RWPE1 (cell line): ENCODE measurements around the gene MRRF.

Experiments
- CTCF ChIA-PET: fragments of 350-600 bp; sonication (Branson Sonifier 250); formaldehyde crosslinking; extraction: SDS; loops from one replicate; lab custom pipeline; 2021; lab: Yijun Ruan, JAX
- POLR2A ChIA-PET: fragments of 400-600 bp; formaldehyde crosslinking; extraction: SDS; loops from one replicate; lab custom pipeline; 2020; ENCODE audit warnings: antibody characterized with exemption; ENCODE audit not compliant: low non-redundant PET; lab: Yijun Ruan, JAX
- DNase-seq: peaks from one replicate; pipeline ENCODE4 v3.0.0; 2012; ENCODE audit warnings: low spot score
- H3K27ac ChIP-seq: fragments of 450-650 bp; 2 replicates; pipeline ENCODE4 v1.5.1; 2017
- CTCF ChIP-seq: fragments of 450-650 bp; conservative IDR thresholded peaks from 2 replicates; pipeline ENCODE4 v1.5.1; 2017; ENCODE audit warnings: low read depth, mild to moderate bottlenecking

The MRRF gene

GRCh38 chr9:122364117-122364782 is 99.6 kb downstream of the MRRF start:
- no peak for TF ChIP-seq CTCF
- CTCF ChIA-PET = interaction anchor here (1.0 to 1.4 kb wide), 2 partner anchors 13 to 265 kb away, joined by 3 to 4 read pairs; no protein-coding TSS in a partner anchor
- DNase-seq = peak; percentile 67
- H3K27ac ChIP-seq = no peak overlapping the region
- POLR2A ChIA-PET = no interaction called here

GRCh38 chr9:122364783-122365150 is 100.1 kb downstream of the MRRF start:
- DNase-seq = no peak
- CTCF ChIA-PET = interaction anchor here (1.0 to 1.4 kb wide), 2 partner anchors 14 to 266 kb away, joined by 3 to 4 read pairs; no protein-coding TSS in a partner anchor
- H3K27ac ChIP-seq = no peak overlapping the region
- TF ChIP-seq CTCF = no peak
- POLR2A ChIA-PET = no interaction called here

- POLR2A ChIA-PET = no interaction called here
- H3K27ac ChIP-seq = no peak overlapping the region
- CTCF ChIA-PET = interaction anchor here (0.6 kb wide), 1 partner anchor 21 kb away, joined by 3 read pairs; no protein-coding TSS in a partner anchor
- DNase-seq = no peak
- TF ChIP-seq CTCF = no peak
These were observed 101.5 kb downstream of the MRRF start for GRCh38 chr9:122366074-122366660.

- DNase-seq = no peak
- CTCF ChIA-PET = interaction anchor here (0.6 to 1.7 kb wide), 3 partner anchors 17 to 151 kb away, joined by 3 to 6 read pairs (median 3); no protein-coding TSS in a partner anchor
- H3K27ac ChIP-seq = no peak overlapping the region
- POLR2A ChIA-PET = interaction anchor here (1.1 kb wide), 1 partner anchor 460 kb away, joined by 3 read pairs; no protein-coding TSS in a partner anchor
- no peak for TF ChIP-seq CTCF
These were observed 102.4 kb downstream of the MRRF start for GRCh38 chr9:122367065-122367464.

- H3K27ac ChIP-seq = no peak overlapping the region
- CTCF ChIA-PET = interaction anchor here (0.5 to 1.7 kb wide), 4 partner anchors 7 to 493 kb away, joined by 3 to 6 read pairs (median 4); no protein-coding TSS in a partner anchor
- peak; percentile 96 for DNase-seq
- POLR2A ChIA-PET = interaction anchor here (0.6 to 1.1 kb wide), 2 partner anchors 459 to 1167 kb away, joined by 3 to 6 read pairs; no protein-coding TSS in a partner anchor
- TF ChIP-seq CTCF = no peak
These were observed 103.2 kb downstream of the MRRF start for GRCh38 chr9:122367774-122368460.

- TF ChIP-seq CTCF = no peak
- H3K27ac ChIP-seq = no peak overlapping the region
- DNase-seq = no peak
- ChIA-PET POLR2A (no interaction called here), CTCF (interaction anchor here (0.5 kb wide), 1 partner anchor 8 kb away, joined by 3 read pairs; no protein-coding TSS in a partner anchor)
These were observed 104.0 kb downstream of the MRRF start for GRCh38 chr9:122368642-122369041.
